Colonic mucosa (tissue), 4 donors: ENCODE measurements around the gene FBN1. TPM values are rescaled to one million over a fixed set of nuclear protein-coding genes. Genes with fewer than 3 reads are reported as not detected.

Source experiments
- DNase-seq: peaks from one replicate; pipeline ENCODE4 v3.0.0-alpha.2; 2020
- H3K27ac ChIP-seq: fragments of 200-600 bp; one replicate; pipeline ENCODE4 v1.8.0; 2021
- H3K27me3 ChIP-seq: fragments of 200-600 bp; one replicate; pipeline ENCODE4 v1.8.0; 2021
- H3K36me3 ChIP-seq: fragments of 200-600 bp; one replicate; pipeline ENCODE4 v1.8.0; 2021
- H3K4me1 ChIP-seq: fragments of 200-600 bp; one replicate; pipeline ENCODE4 v1.8.0; 2021; ENCODE audit warnings: mild to moderate bottlenecking
- H3K4me3 ChIP-seq: fragments of 200-600 bp; one replicate; pipeline ENCODE4 v1.8.0; 2021
- H3K9ac ChIP-seq, 2 donors: one replicate each; pipeline ENCODE4 v1.7.0; 2013; ENCODE audit warnings: control low read depth in 2 of 2, low read depth in 2 of 2, low read length in 2 of 2
- H3K9me3 ChIP-seq: fragments of 200-600 bp; one replicate; pipeline ENCODE4 v1.8.0; 2021
- intact Hi-C: fragments of 100-400 bp; cut with DNase I; formaldehyde crosslinking; loops from one replicate; pipeline ENCODE4 v1.14.1; 2022
- total RNA-seq, 2 donors: library from RNA; stranded (reverse); fragmentation: NEBNext Ultra II Directional in 1 of 2; extraction: Animal tissue kit (Norgen Biotek cat#: 25700) in 1 of 2; gene quantifications; one replicate each; pipeline ENCODE4 v1.2.1, GENCODE V29; 2021
- TF ChIP-seq, protein P1 (sequence below): fragments of 200-600 bp; IDR thresholded peaks from one replicate; pipeline ENCODE4 v1.8.0; 2022; ENCODE audit warnings: antibody characterized with exemption, mild to moderate bottlenecking
- donor health status: healthy.
- donor health status: DM: no; HTN: no; CAD: no.
- donor health status: DM: no; HTN: no; CAD: no.

Gene FBN1
- total RNA-seq, 2 donors from 2014 or later: 6.6 to 19.5 TPM

DNA sequence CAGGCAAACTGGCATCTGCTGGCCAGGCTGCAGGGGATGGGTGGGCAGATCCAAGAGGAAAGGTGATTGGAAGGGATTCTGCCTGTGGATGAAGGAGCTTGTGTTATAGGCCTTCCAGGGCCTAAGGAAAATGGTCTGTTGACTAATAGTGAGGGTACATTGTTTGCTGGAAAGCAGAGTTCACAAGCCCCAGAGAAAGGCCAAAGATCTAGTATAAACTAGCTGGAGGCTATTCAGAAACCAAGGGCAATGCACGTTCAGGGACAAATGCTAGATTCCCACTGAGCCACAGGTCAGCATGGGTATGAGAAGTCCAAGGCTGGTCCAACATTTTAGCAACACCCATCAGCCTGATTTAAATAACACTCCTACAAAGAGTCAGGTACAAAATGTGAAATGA is 74.7 kb downstream of the FBN1 start:
- Histone ChIP-seq H3K36me3 (no peaks in the 10 kb centered on the region), H3K4me1 (no peaks in the 10 kb centered on the region), H3K4me3 (no peak overlapping the region), H3K9me3 (no peaks in the 10 kb centered on the region), H3K9ac (no peak overlapping the region), H3K27ac (no peak overlapping the region), H3K27me3 (no peaks in the 10 kb centered on the region)
- DNase-seq: no peak
- intact Hi-C loops: no loop called here
- TF ChIP-seq, protein P1, sequence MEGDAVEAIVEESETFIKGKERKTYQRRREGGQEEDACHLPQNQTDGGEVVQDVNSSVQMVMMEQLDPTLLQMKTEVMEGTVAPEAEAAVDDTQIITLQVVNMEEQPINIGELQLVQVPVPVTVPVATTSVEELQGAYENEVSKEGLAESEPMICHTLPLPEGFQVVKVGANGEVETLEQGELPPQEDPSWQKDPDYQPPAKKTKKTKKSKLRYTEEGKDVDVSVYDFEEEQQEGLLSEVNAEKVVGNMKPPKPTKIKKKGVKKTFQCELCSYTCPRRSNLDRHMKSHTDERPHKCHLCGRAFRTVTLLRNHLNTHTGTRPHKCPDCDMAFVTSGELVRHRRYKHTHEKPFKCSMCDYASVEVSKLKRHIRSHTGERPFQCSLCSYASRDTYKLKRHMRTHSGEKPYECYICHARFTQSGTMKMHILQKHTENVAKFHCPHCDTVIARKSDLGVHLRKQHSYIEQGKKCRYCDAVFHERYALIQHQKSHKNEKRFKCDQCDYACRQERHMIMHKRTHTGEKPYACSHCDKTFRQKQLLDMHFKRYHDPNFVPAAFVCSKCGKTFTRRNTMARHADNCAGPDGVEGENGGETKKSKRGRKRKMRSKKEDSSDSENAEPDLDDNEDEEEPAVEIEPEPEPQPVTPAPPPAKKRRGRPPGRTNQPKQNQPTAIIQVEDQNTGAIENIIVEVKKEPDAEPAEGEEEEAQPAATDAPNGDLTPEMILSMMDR: no peak

DNA sequence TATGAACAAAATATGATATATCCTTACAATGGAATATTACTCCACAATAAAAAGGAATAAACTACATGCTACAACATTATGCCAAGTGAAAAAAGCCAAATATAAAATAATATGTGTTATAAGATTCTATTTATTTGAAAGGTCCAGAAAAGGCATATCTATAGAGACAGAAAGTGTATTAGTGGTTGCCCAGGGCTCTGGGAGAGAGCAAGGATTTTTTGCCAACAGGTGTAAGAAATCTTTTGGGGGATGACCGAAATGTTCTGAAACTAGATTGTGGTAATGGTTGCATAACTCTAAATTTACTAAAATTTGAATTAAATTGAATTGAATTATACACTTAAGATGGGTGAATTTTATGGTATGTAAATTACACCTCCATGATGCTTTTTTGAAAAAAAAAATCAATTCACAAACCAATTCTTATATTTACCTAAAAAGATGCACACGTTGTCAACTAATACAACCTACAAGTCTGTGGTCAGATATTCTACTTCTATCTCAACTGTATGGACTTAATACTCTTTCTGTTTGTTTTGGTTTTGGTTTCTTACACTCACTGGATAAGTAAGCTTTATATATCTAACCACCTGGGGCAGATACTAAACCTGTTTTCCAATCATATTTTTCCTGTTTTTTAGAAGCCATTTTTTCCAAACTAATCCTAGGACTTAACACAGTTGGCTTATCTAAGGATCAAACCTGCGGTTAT is 75.8 kb downstream of the FBN1 start:
- Histone ChIP-seq H3K27me3 (no peaks in the 10 kb centered on the region), H3K27ac (no peak overlapping the region), H3K36me3 (no peaks in the 10 kb centered on the region), H3K9me3 (no peaks in the 10 kb centered on the region), H3K4me3 (no peak overlapping the region), H3K9ac (no peak overlapping the region), H3K4me1 (no peaks in the 10 kb centered on the region)
- intact Hi-C loops: no loop called here
- TF ChIP-seq, protein P1: no peak
- DNase-seq: no peak

DNA sequence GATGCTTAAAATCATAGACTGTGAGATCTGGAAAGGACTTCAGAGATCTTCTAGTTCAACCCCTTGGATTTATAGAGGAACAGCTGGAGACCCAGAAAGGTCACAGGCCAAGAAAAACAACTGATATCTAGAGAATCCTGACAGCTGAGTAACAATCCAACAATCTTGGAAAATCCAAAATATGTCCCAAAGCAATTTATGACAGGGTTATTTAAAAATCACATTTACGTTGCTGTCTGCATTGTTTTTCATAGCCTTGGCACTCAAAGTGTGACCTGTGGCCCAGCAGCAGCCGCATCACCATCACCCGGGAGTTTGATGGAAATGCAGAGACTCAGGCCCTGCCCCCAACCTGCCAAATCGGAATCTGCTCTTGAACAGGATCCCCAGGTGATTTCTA is 78.8 kb downstream of the FBN1 start:
- TF ChIP-seq, protein P1: no peak
- H3K4me1 ChIP-seq: no peaks in the 10 kb centered on the region
- H3K36me3 ChIP-seq: no peaks in the 10 kb centered on the region
- no peak overlapping the region for H3K27ac ChIP-seq
- no peaks in the 10 kb centered on the region for H3K9me3 ChIP-seq
- intact Hi-C loops: no loop called here
- no peak overlapping the region for H3K9ac ChIP-seq
- H3K4me3 ChIP-seq: no peak overlapping the region
- no peaks in the 10 kb centered on the region for H3K27me3 ChIP-seq
- DNase-seq: no peak

DNA sequence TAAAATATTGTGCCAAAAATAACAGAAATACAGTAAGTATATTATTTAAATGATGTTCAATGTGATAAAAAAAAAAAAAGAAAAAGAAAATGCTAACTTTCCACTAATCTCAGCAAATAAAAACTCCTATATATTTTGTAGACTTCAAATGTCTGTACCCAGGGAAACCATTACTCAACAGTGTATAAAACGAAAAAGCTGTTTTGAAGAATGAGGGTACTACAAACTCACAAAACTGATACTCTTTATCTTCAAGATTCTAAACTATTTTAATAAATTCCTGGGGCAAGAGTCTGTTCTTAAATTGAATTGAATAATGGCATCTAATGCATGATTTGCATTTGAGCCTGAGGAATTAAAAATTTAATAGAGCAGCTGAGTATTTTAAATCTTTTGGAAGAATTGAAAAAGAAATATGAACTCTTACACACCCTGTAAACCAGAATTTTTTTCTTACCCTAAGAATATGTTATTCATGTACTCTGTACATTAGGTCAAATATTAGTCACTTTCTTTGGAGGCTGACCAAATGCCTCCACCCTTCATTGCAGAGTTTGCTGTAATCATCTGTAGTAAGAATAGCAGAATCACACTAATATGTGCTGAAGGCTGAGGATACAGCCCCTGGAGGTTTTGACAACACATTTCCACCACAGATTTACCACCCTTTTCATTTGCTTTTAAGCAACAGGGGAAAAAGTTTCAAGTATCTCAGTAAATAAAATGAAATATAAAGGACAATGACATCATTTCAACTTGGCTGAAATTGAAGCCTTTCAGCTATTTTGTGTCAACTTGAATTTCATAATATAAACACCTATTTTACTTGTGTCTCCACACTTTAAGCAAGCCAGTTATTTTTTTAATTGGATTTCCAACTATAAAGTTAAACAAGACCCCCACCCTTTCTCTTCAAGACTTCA is 79.7 kb downstream of the FBN1 start:
- Histone ChIP-seq H3K36me3 (no peaks in the 10 kb centered on the region), H3K9ac (no peak overlapping the region), H3K4me1 (no peaks in the 10 kb centered on the region), H3K9me3 (no peaks in the 10 kb centered on the region), H3K4me3 (no peak overlapping the region), H3K27me3 (no peaks in the 10 kb centered on the region), H3K27ac (no peak overlapping the region)
- intact Hi-C loops: no loop called here
- TF ChIP-seq, protein P1: no peak
- DNase-seq: no peak

DNA sequence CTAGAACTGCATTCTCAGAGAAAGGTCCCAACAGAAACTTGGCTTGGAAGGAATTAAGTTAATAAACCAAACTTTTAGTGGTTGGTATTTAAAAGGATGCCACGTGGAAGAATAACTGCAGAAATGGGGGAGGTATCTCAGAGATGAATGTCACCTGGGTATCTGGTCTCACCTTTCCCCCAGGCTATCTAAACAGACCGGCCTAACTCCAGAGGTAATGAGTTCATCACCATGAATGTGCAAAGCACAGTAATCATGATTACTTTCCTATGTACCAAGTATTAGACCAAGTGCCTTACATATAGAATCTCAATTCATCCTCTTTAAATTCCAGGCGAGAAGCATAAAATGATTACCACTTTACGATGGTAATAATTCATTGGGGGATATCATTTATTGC is 80.8 kb downstream of the FBN1 start:
- no peak for DNase-seq
- Histone ChIP-seq H3K27me3 (no peaks in the 10 kb centered on the region), H3K27ac (no peak overlapping the region), H3K4me1 (no peaks in the 10 kb centered on the region), H3K36me3 (no peaks in the 10 kb centered on the region), H3K4me3 (no peak overlapping the region), H3K9ac (no peak overlapping the region), H3K9me3 (no peaks in the 10 kb centered on the region)
- intact Hi-C loops: no loop called here
- TF ChIP-seq, protein P1: no peak
